WI38 (cell line): ENCODE measurements around the gene KCNS3.

Source experiments
- H3K4me3 ChIP-seq: 2 replicates; pipeline ENCODE4 v1.5.1; 2011; ENCODE audit warnings: low read depth, mild to moderate bottlenecking, control low read depth, low read length
- CTCF ChIP-seq: IDR thresholded peaks from 2 replicates; pipeline ENCODE4 v1.5.1; 2012; ENCODE audit warnings: low read depth, mild to moderate bottlenecking, control low read depth, low read length

The KCNS3 gene

GRCh38 chr2:17916584-17916983 is 38.1 kb downstream of the KCNS3 start:
- no peak overlapping the region for H3K4me3 ChIP-seq
- no peak for TF ChIP-seq CTCF

GRCh38 chr2:17918789-17919188 is 40.3 kb downstream of the KCNS3 start:
- H3K4me3 ChIP-seq = no peak overlapping the region
- TF ChIP-seq CTCF = no peak

- H3K4me3 ChIP-seq = no peak overlapping the region
- TF ChIP-seq CTCF = no peak
Measured at GRCh38 chr2:17930773-17931172, 52.3 kb downstream of the KCNS3 start.

- no peak overlapping the region for H3K4me3 ChIP-seq
- no peak for TF ChIP-seq CTCF
Measured at GRCh38 chr2:17933256-17933655, 54.8 kb downstream of the KCNS3 start.

GRCh38 chr2:17934721-17935120 is 56.3 kb downstream of the KCNS3 start:
- no peak overlapping the region for H3K4me3 ChIP-seq

GRCh38 chr2:17935242-17935885 is 56.9 kb downstream of the KCNS3 start:
- TF ChIP-seq CTCF = no peak
- no peak overlapping the region for H3K4me3 ChIP-seq

More at GRCh38 chr2:17934721-17935120, 56.3 kb downstream of the KCNS3 start:
- TF ChIP-seq CTCF = no peak

GRCh38 chr2:17936599-17936998 is 58.1 kb downstream of the KCNS3 start:
- no peak for TF ChIP-seq CTCF
- H3K4me3 ChIP-seq = no peak overlapping the region
